PC-9 (cell line): ENCODE data around the gene SRGAP3.

Experiments used
- CTCF ChIP-seq: fragments of 200-600 bp; sonication (generic); conservative IDR thresholded peaks from 2 replicates; pipeline ENCODE4 v1.6.1; 2017; ENCODE audit warnings: mixed run types, antibody characterized with exemption, mild to moderate bottlenecking, moderate library complexity
- EZH2 ChIP-seq: fragments of 200-600 bp; sonication (generic); IDR thresholded peaks from 2 replicates; pipeline ENCODE4 v1.8.0; 2017; ENCODE audit warnings: antibody characterized with exemption, low read depth

DNA sequence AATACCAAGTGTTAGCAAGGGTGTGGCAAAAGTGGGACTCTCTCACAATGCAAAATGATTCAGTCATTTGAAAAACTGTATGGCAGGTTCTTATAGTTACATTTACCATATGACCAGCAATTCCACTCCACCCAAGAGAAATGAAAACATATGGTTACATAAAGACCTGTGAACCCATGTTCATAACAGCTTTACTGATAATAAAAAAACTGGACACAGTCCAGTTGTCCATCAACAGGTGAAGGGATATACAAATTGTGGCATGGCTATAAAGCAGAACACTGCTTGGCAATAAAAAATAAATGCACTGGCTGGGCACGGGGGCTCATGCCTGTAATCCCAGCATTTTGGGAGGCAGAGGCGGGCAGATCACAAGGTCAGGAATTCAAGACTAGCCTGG lies 316.9 kb downstream of the SRGAP3 start:
- no peak for TF ChIP-seq CTCF
- TF ChIP-seq EZH2, result no peak
